Breast epithelium (tissue), 3 donors: ENCODE results near the gene AGAP3.

Experiments used
- POLR2A ChIP-seq: fragments of 450-650 bp; IDR thresholded peaks from one replicate; pipeline ENCODE4 v1.6.1; 2016; ENCODE audit warnings: antibody characterized with exemption, mild to moderate bottlenecking, moderate library complexity
- TF ChIP-seq, protein P1 (sequence below), 3 donors: fragments of 450-650 bp; IDR thresholded peaks; one replicate each; pipeline ENCODE4 v1.5.1; 2016 to 2017; ENCODE audit warnings: antibody characterized with exemption in 3 of 3, mild to moderate bottlenecking in 3 of 3, moderate library complexity in 3 of 3

DNA sequence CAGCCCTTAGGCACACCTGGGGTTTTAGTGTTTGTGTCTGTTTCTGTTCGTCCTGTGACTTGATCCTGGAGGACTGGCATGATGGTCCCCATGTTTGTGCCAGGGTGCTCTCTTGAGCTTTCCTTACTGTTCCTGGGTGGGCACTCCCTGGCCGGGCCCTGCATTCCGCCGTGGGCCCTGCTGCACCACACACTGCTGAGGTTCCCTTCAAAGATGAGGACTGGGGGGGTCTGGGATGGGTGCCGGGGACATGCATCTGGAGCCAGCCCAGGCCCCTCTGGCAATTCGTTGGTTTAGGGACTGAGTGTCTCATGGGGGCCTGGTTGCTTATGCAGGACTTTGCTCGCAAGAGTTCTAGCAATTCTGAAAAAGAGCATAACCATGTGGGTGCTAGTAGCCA, 4.7 kb downstream of the AGAP3 start:
- TF ChIP-seq, protein P1, sequence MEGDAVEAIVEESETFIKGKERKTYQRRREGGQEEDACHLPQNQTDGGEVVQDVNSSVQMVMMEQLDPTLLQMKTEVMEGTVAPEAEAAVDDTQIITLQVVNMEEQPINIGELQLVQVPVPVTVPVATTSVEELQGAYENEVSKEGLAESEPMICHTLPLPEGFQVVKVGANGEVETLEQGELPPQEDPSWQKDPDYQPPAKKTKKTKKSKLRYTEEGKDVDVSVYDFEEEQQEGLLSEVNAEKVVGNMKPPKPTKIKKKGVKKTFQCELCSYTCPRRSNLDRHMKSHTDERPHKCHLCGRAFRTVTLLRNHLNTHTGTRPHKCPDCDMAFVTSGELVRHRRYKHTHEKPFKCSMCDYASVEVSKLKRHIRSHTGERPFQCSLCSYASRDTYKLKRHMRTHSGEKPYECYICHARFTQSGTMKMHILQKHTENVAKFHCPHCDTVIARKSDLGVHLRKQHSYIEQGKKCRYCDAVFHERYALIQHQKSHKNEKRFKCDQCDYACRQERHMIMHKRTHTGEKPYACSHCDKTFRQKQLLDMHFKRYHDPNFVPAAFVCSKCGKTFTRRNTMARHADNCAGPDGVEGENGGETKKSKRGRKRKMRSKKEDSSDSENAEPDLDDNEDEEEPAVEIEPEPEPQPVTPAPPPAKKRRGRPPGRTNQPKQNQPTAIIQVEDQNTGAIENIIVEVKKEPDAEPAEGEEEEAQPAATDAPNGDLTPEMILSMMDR (IDR thresholded peaks at IDR 0.05): no peak
- no peak for TF ChIP-seq POLR2A
